ENCODE results near the gene NDOR1.

The NDOR1 gene

GRCh38 chr9:137213160-137214060 lies 7.9 kb downstream of the NDOR1 start:
- no peaks in the 10 kb centered on the region for H3K27me3 Mint-ChIP-seq
- ATAC-seq (replicated peaks) (no peak), DNase-seq (no peak)
- H3K27ac Mint-ChIP-seq, result no peak overlapping the region
- H3K36me3 Mint-ChIP-seq, result peaks cover 22 to 31% of the 10 kb centered on the region in 2 donors
- no peak overlapping the region for H3K4me3 Mint-ChIP-seq
- peaks cover 7 to 11% of the 10 kb centered on the region in 2 donors for H3K4me1 Mint-ChIP-seq
- no peaks in the 10 kb centered on the region for H3K9me3 Mint-ChIP-seq

GRCh38 chr9:137214620-137215019 lies 9.1 kb downstream of the NDOR1 start:
- H3K27ac Mint-ChIP-seq, result no peak overlapping the region
- no peak overlapping the region for H3K4me3 Mint-ChIP-seq
- peaks cover 17 to 28% of the 10 kb centered on the region in 2 donors for H3K36me3 Mint-ChIP-seq
- peaks cover 5 to 6% of the 10 kb centered on the region in 2 donors for H3K4me1 Mint-ChIP-seq
- DNase-seq (no peak), ATAC-seq (replicated peaks) (no peak)
- H3K9me3 Mint-ChIP-seq, result no peaks in the 10 kb centered on the region
- H3K27me3 Mint-ChIP-seq, result no peaks in the 10 kb centered on the region

GRCh38 chr9:137215196-137215986 lies 9.9 kb downstream of the NDOR1 start:
- ATAC-seq (replicated peaks) (no peak), DNase-seq (no peak)
- Mint-ChIP-seq H3K36me3 (peaks cover 15 to 28% of the 10 kb centered on the region in 2 donors), H3K27ac (no peak overlapping the region), H3K4me1 (peaks cover 5 to 6% of the 10 kb centered on the region in 2 donors), H3K4me3 (no peak overlapping the region), H3K27me3 (no peaks in the 10 kb centered on the region), H3K9me3 (no peaks in the 10 kb centered on the region)

GRCh38 chr9:137216188-137216965 lies 10.9 kb downstream of the NDOR1 start:
- DNase-seq, result no peak
- H3K4me3 Mint-ChIP-seq, result no peak overlapping the region

GRCh38 chr9:137217276-137218211 lies 12.0 kb downstream of the NDOR1 start:
- ATAC-seq (replicated peaks), result no peak
- H3K4me3 Mint-ChIP-seq, result no peak overlapping the region
- peak overlapping the region; percentile 34 for H3K27ac Mint-ChIP-seq

More at GRCh38 chr9:137216188-137216965, 10.9 kb downstream of the NDOR1 start:
- Mint-ChIP-seq H3K27ac (no peak overlapping the region), H3K4me1 (peaks cover 5% of the 10 kb centered on the region in 2 donors), H3K36me3 (peaks cover 10 to 19% of the 10 kb centered on the region in 2 donors), H3K27me3 (no peaks in the 10 kb centered on the region), H3K9me3 (no peaks in the 10 kb centered on the region)
- ATAC-seq (replicated peaks), result no peak

GRCh38 chr9:137218212-137218753 lies 12.8 kb downstream of the NDOR1 start:
- peaks cover 9 to 11% of the 10 kb centered on the region in 2 donors for H3K4me1 Mint-ChIP-seq
- H3K4me3 Mint-ChIP-seq, result peak overlapping the region in 1 of 2 donors; percentile 30
- no peaks in the 10 kb centered on the region for H3K27me3 Mint-ChIP-seq
- DNase-seq (no peak), ATAC-seq (replicated peaks) (no peak)
- H3K9me3 Mint-ChIP-seq, result no peaks in the 10 kb centered on the region
- H3K36me3 Mint-ChIP-seq, result peaks cover 10 to 15% of the 10 kb centered on the region in 2 donors
- H3K27ac Mint-ChIP-seq, result no peak overlapping the region

More at GRCh38 chr9:137217276-137218211, 12.0 kb downstream of the NDOR1 start:
- DNase-seq, result no peak
- Mint-ChIP-seq H3K9me3 (no peaks in the 10 kb centered on the region), H3K27me3 (no peaks in the 10 kb centered on the region), H3K36me3 (peaks cover 10 to 19% of the 10 kb centered on the region in 2 donors), H3K4me1 (peaks cover 5% of the 10 kb centered on the region in 2 donors)

- Mint-ChIP-seq H3K4me3 (peak overlapping the region in 1 of 2 donors; percentile 30), H3K4me1 (peaks cover 9 to 12% of the 10 kb centered on the region in 2 donors), H3K27me3 (no peaks in the 10 kb centered on the region), H3K9me3 (no peaks in the 10 kb centered on the region), H3K27ac (no peak overlapping the region), H3K36me3 (peaks cover 10 to 15% of the 10 kb centered on the region in 2 donors)
- DNase-seq, result no peak
- ATAC-seq (replicated peaks), result no peak
These were observed 13.3 kb downstream of the NDOR1 start for GRCh38 chr9:137218754-137219271.

- Mint-ChIP-seq H3K9me3 (no peaks in the 10 kb centered on the region), H3K4me1 (peaks cover 9 to 19% of the 10 kb centered on the region in 2 donors), H3K4me3 (peak overlapping the region; percentile 5 to 37), H3K36me3 (peaks cover 8 to 11% of the 10 kb centered on the region in 2 donors), H3K27ac (peak overlapping the region; percentile 57), H3K27me3 (no peaks in the 10 kb centered on the region)
- ATAC-seq (replicated peaks) (no peak), DNase-seq (no peak)
These were observed 14.3 kb downstream of the NDOR1 start for GRCh38 chr9:137219757-137220316.

GRCh38 chr9:137220317-137221094 lies 15.0 kb downstream of the NDOR1 start:
- DNase-seq (no peak), ATAC-seq (replicated peaks) (no peak)
- Mint-ChIP-seq H3K27me3 (no peaks in the 10 kb centered on the region), H3K27ac (peak overlapping the region; percentile 62), H3K4me1 (peaks cover 12 to 25% of the 10 kb centered on the region in 2 donors), H3K4me3 (peak overlapping the region; percentile 48 to 73), H3K9me3 (no peaks in the 10 kb centered on the region), H3K36me3 (peaks cover 5 to 6% of the 10 kb centered on the region in 2 donors)

- H3K4me3 Mint-ChIP-seq, result peak overlapping the region; percentile 48 to 73
- H3K9me3 Mint-ChIP-seq, result no peaks in the 10 kb centered on the region
- H3K27me3 Mint-ChIP-seq, result no peaks in the 10 kb centered on the region
These were observed 15.6 kb downstream of the NDOR1 start for GRCh38 chr9:137221095-137221505.

GRCh38 chr9:137221506-137222111 lies 16.1 kb downstream of the NDOR1 start:
- ATAC-seq (replicated peaks) (no peak), DNase-seq (no peak)
- Mint-ChIP-seq H3K9me3 (no peaks in the 10 kb centered on the region), H3K27ac (no peak overlapping the region), H3K4me1 (peaks cover 10 to 27% of the 10 kb centered on the region in 2 donors), H3K4me3 (peak overlapping the region in 1 of 2 donors; percentile 22), H3K36me3 (peaks cover 0 to 5% of the 10 kb centered on the region in 2 donors), H3K27me3 (peaks cover 0 to 4% of the 10 kb centered on the region in 2 donors)

More at GRCh38 chr9:137221095-137221505, 15.6 kb downstream of the NDOR1 start:
- ATAC-seq (replicated peaks) (no peak), DNase-seq (no peak)
- Mint-ChIP-seq H3K36me3 (peaks cover 0 to 5% of the 10 kb centered on the region in 2 donors), H3K4me1 (peaks cover 10 to 27% of the 10 kb centered on the region in 2 donors), H3K27ac (peak overlapping the region; percentile 62)
